HFFc6 (cell line): ENCODE data around the gene KCNJ16. TPM values are rescaled to one million over a fixed set of nuclear protein-coding genes. Genes with fewer than 3 reads are reported as not detected.

Experiments used
- DNase-seq: peaks from one replicate; pipeline ENCODE4 v3.0.0-alpha.2; 2018
- H3K27ac Mint-ChIP-seq: 2 replicates; pipeline ENCODE4 v1.8.0; 2020; ENCODE audit warnings: mild to moderate bottlenecking, mixed read lengths
- H3K27me3 Mint-ChIP-seq: 2 replicates; pipeline ENCODE4 v1.8.0; 2021; ENCODE audit warnings: mild to moderate bottlenecking, moderate library complexity, mixed read lengths; ENCODE audit not compliant: insufficient read depth
- H3K36me3 Mint-ChIP-seq: 2 replicates; pipeline ENCODE4 v1.8.0; 2021; ENCODE audit warnings: low read depth, mixed read lengths
- H3K4me1 Mint-ChIP-seq: 2 replicates; pipeline ENCODE4 v1.8.0; 2020; ENCODE audit warnings: low read depth, mixed read lengths
- H3K4me3 Mint-ChIP-seq: 2 replicates; pipeline ENCODE4 v1.8.0; 2020; ENCODE audit warnings: mild to moderate bottlenecking, moderate library complexity, mixed read lengths
- H3K9me3 Mint-ChIP-seq: 2 replicates; pipeline ENCODE4 v1.8.0; 2020; ENCODE audit warnings: mild to moderate bottlenecking, mixed read lengths
- CTCF ChIP-seq: fragments of 200-600 bp; sonication (generic); IDR thresholded peaks from 2 replicates; pipeline ENCODE4 v1.5.0; 2021; ENCODE audit warnings: antibody characterized with exemption, mild to moderate bottlenecking
- total RNA-seq, 6 experiments: library from RNA; stranded (reverse); fragmentation: NEBNext Ultra II Directional; extraction: Animal tissue kit (Norgen Biotek cat#: 25700); gene quantifications; 2 replicates in 1 of 6; 3 replicates in 5 of 6; pipeline ENCODE4 v1.2.3, GENCODE V29; 2021

Gene KCNJ16
- total RNA-seq, 6 experiments from 2014 or later: not detected

GRCh38 chr17:70119545-70119944, 44.5 kb downstream of the KCNJ16 start:
- H3K27me3 Mint-ChIP-seq: peaks cover 3% of the 10 kb centered on the region; the same call in 1 of the 2 replicates
- no peak overlapping the region for H3K27ac Mint-ChIP-seq
- no peak for TF ChIP-seq CTCF
- H3K9me3 Mint-ChIP-seq: no peaks in the 10 kb centered on the region
- no peak for DNase-seq
- no peak overlapping the region for H3K4me3 Mint-ChIP-seq
- H3K4me1 Mint-ChIP-seq: peaks cover 10% of the 10 kb centered on the region; the same call in 1 of the 2 replicates
- H3K36me3 Mint-ChIP-seq: no peaks in the 10 kb centered on the region

GRCh38 chr17:70119983-70120382, 45.0 kb downstream of the KCNJ16 start:
- peak overlapping the region; percentile 25; the same call in 1 of the 2 replicates for H3K4me3 Mint-ChIP-seq
- H3K27ac Mint-ChIP-seq: no peak overlapping the region
- H3K27me3 Mint-ChIP-seq: peaks cover 3% of the 10 kb centered on the region; the same call in 1 of the 2 replicates
- DNase-seq: no peak
- no peaks in the 10 kb centered on the region for H3K9me3 Mint-ChIP-seq
- TF ChIP-seq CTCF: no peak
- H3K4me1 Mint-ChIP-seq: peaks cover 10% of the 10 kb centered on the region; the same call in 1 of the 2 replicates
- H3K36me3 Mint-ChIP-seq: no peaks in the 10 kb centered on the region

DNA sequence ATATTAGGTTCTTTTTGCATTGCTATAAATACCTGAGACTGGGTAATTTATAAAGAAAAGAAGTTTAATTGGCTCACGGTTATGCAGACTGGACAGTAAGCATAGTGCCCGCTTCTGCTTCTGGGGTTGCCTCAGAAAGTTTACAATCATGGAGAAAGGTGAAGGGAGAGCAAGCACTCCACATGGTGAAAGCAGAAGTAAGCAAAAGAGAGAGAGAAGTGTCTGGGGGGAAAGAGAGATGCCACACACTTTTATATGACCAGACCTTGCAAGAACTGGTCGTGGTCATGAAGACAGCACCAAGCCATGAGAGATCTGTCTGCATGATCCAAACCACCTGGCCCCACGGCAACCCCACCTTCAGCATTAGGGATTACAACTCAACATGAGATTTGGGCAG, 45.4 kb downstream of the KCNJ16 start:
- TF ChIP-seq CTCF: no peak
- Mint-ChIP-seq H3K4me1 (peaks cover 10% of the 10 kb centered on the region; the same call in 1 of the 2 replicates), H3K27ac (no peak overlapping the region), H3K36me3 (no peaks in the 10 kb centered on the region), H3K27me3 (peaks cover 3% of the 10 kb centered on the region; the same call in 1 of the 2 replicates), H3K4me3 (peak overlapping the region; percentile 25; the same call in 1 of the 2 replicates), H3K9me3 (no peaks in the 10 kb centered on the region)
- no peak for DNase-seq

GRCh38 chr17:70121126-70121525, 46.1 kb downstream of the KCNJ16 start:
- Mint-ChIP-seq H3K9me3 (no peaks in the 10 kb centered on the region), H3K27ac (no peak overlapping the region), H3K36me3 (no peaks in the 10 kb centered on the region), H3K4me1 (peaks cover 10% of the 10 kb centered on the region; the same call in 1 of the 2 replicates), H3K27me3 (peaks cover 4% of the 10 kb centered on the region), H3K4me3 (no peak overlapping the region)
- DNase-seq: no peak
- no peak for TF ChIP-seq CTCF

DNA sequence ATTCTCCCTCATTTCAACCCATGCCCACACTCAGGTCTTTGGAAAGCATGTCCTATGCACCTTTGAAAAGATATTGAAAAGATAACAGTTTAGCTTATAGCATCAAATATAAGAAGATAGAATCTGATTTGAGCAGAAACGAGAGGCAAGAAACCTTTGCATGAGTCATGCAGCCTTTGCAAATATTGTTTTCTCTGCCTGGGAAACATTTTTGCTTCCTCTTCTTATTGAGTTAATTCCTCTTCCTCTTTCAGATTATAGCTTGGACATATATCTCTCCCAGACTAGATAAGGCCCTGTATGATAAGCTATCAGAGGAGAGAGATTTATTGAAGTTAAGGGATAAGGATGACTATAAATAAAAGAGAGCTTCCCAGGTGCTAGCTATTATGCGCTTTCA, 48.2 kb downstream of the KCNJ16 start:
- no peaks in the 10 kb centered on the region for H3K36me3 Mint-ChIP-seq
- peaks cover 4% of the 10 kb centered on the region for H3K27me3 Mint-ChIP-seq
- no peak for DNase-seq
- H3K9me3 Mint-ChIP-seq: no peaks in the 10 kb centered on the region
- no peak overlapping the region for H3K27ac Mint-ChIP-seq
- peaks cover 10% of the 10 kb centered on the region; the same call in 1 of the 2 replicates for H3K4me1 Mint-ChIP-seq
- TF ChIP-seq CTCF: no peak
- H3K4me3 Mint-ChIP-seq: no peak overlapping the region
